ENCODE results near the gene C1orf216.

- TF ChIP-seq POLR2AphosphoS5 (IDR thresholded peaks at IDR 0.05; ENCODE audit: borderline replicate concordance, low read depth, low read length) (no peak), EZH2 (IDR thresholded peaks at IDR 0.05) (no peak)
Measured at GRCh38 chr1:35753626-35754260, 35.1 kb upstream of the C1orf216 start.
